DND-41 (cell line): ENCODE measurements around the gene PPP1R1B.

ENCODE experiments used
- ATAC-seq: fragments of 200-7000 bp; cut with Tn5 transposase; 3 replicates; pipeline ENCODE4 v1.9.1; 2021; ENCODE audit warnings: low read depth; ENCODE audit not compliant: insufficient read depth
- DNase-seq: peaks from one replicate; pipeline ENCODE4 v3.0.0-alpha.2; 2020
- H2AFZ ChIP-seq: 2 replicates; pipeline ENCODE4 v1.6.0; 2012; ENCODE audit warnings: low read depth, low read length
- H3K27ac ChIP-seq: 2 replicates; pipeline ENCODE4 v1.5.1; 2012; ENCODE audit warnings: low read length, inconsistent platforms
- H3K27me3 ChIP-seq: fragments of 200-600 bp; sonication (generic); 2 replicates; pipeline ENCODE4 v1.6.0; 2012; ENCODE audit warnings: low read length, mild to moderate bottlenecking, inconsistent platforms; ENCODE audit not compliant: insufficient read depth, poor library complexity
- H3K36me3 ChIP-seq: 2 replicates; pipeline ENCODE4 v1.5.1; 2012; ENCODE audit warnings: low read length, inconsistent platforms; ENCODE audit not compliant: insufficient read depth
- H3K4me1 ChIP-seq: 2 replicates; pipeline ENCODE4 v1.5.1; 2012; ENCODE audit warnings: mild to moderate bottlenecking, low read length; ENCODE audit not compliant: insufficient read depth
- H3K4me2 ChIP-seq: 2 replicates; pipeline ENCODE4 v1.6.0; 2012; ENCODE audit warnings: mild to moderate bottlenecking, moderate library complexity, low read length, inconsistent platforms; ENCODE audit not compliant: insufficient read depth
- H3K4me3 ChIP-seq, 2 experiments: fragments of 200-600 bp in 1 of 2; shearing (Covaris generic) in 1 of 2; 2 replicates each; pipeline ENCODE4 v1.5.1; 2012 to 2016; ENCODE audit warnings: inconsistent platforms in 2 of 2, low read length in 2 of 2, mild to moderate bottlenecking in 2 of 2, low read depth in 1 of 2, moderate library complexity in 1 of 2
- H3K79me2 ChIP-seq: 2 replicates; pipeline ENCODE4 v1.6.0; 2012; ENCODE audit warnings: low read length, inconsistent platforms; ENCODE audit not compliant: insufficient read depth
- H3K9ac ChIP-seq: 2 replicates; pipeline ENCODE4 v1.6.0; 2012; ENCODE audit warnings: low read depth, mild to moderate bottlenecking, inconsistent platforms, low read length, moderate library complexity
- H3K9me3 ChIP-seq: 2 replicates; pipeline ENCODE4 v1.5.1; 2012; ENCODE audit warnings: low read length, moderate library complexity, mild to moderate bottlenecking, inconsistent platforms; ENCODE audit not compliant: insufficient read depth, severe bottlenecking
- H4K20me1 ChIP-seq: 2 replicates; pipeline ENCODE4 v1.6.0; 2012; ENCODE audit warnings: low read length; ENCODE audit not compliant: insufficient read depth
- EZH2 ChIP-seq: IDR thresholded peaks from 3 replicates; pipeline ENCODE4 v1.6.1; 2012; ENCODE audit warnings: borderline replicate concordance, low read depth, mild to moderate bottlenecking, moderate library complexity, low read length, inconsistent platforms; ENCODE audit not compliant: severe bottlenecking
- TF ChIP-seq, protein P1 (sequence below): IDR thresholded peaks from 2 replicates; pipeline ENCODE4 v1.5.1; 2012; ENCODE audit warnings: borderline replicate concordance, low read length, moderate library complexity, mild to moderate bottlenecking; ENCODE audit not compliant: poor library complexity, severe bottlenecking; ENCODE audit errors: extremely low read depth

Gene PPP1R1B

DNA sequence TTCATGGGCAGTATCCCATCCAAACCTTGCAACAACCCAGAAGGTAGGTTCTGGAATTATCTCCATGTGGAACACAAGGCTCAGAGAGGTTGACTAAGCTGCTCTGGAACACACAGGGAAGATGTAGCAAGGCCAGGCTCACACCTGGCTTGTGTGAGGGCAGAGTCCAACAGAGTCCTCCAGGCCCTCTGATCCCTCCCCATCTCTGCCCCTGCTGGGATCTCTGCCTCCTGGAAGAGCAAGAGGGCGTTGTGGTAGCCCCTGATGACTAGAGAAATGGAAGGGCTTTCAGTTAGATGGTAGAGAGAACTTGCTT is 7.0 kb upstream of the PPP1R1B start:
- no peak for ATAC-seq
- Histone ChIP-seq H2AFZ (no peak overlapping the region), H3K36me3 (no peaks in the 10 kb centered on the region), H4K20me1 (peaks cover 13% of the 10 kb centered on the region; the same call in 1 of the 2 replicates), H3K27me3 (peaks cover 46% of the 10 kb centered on the region), H3K79me2 (no peaks in the 10 kb centered on the region), H3K9me3 (no peaks in the 10 kb centered on the region), H3K4me3 (no peak overlapping the region), H3K9ac (no peak overlapping the region), H3K4me1 (peaks cover 30% of the 10 kb centered on the region), H3K27ac (no peak overlapping the region), H3K4me2 (no peak overlapping the region)
- DNase-seq, result no peak
- TF ChIP-seq, protein P1, sequence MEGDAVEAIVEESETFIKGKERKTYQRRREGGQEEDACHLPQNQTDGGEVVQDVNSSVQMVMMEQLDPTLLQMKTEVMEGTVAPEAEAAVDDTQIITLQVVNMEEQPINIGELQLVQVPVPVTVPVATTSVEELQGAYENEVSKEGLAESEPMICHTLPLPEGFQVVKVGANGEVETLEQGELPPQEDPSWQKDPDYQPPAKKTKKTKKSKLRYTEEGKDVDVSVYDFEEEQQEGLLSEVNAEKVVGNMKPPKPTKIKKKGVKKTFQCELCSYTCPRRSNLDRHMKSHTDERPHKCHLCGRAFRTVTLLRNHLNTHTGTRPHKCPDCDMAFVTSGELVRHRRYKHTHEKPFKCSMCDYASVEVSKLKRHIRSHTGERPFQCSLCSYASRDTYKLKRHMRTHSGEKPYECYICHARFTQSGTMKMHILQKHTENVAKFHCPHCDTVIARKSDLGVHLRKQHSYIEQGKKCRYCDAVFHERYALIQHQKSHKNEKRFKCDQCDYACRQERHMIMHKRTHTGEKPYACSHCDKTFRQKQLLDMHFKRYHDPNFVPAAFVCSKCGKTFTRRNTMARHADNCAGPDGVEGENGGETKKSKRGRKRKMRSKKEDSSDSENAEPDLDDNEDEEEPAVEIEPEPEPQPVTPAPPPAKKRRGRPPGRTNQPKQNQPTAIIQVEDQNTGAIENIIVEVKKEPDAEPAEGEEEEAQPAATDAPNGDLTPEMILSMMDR, result no peak
- no peak for TF ChIP-seq EZH2

DNA sequence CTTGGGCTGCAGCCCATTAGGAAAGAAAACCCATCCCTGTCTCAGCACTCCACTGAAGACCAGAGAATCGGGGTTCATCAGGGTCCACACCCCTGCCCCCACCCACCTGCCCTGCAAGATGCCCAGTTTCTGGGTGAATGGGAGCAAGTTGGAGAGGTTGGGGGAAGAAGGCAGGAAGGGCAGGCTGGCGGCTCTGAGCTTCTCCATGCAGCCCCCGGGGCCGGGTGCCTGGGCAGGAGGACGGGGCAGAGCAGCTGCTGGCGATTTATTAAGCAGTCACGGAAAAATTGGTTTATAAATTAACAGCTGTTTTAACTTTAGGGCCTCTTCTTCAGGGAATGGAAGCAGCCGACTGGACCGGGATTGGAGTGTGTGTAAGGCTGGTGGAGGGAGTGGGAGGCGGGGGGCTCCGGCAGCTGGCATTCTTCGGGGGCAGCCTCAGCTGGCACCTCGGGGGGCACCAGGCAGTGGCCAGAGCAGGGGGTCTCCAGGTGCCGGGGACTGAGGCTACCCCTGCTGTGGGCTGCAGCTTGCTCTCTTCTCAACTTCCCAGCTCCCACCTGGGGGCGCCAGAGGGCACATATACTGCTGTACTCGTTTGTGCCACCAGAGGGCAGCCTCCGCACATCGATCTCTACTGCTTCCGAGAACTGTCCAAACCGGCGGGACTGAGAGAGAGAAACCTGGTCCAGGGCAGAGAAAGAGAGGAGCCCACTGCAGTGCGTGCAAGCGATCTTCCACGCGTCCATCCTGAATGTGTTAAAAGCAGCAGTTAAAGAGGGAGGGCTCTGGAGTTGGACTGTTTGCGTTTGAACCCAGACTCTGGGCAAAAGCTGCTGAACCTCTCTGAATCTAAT is 5.0 kb upstream of the PPP1R1B start:
- no peak overlapping the region for H3K27ac ChIP-seq
- H3K4me1 ChIP-seq, result peaks cover 30% of the 10 kb centered on the region
- ATAC-seq, result peak; percentile 66
- TF ChIP-seq EZH2, result no peak
- TF ChIP-seq, protein P1, result peak; percentile 100
- H3K4me2 ChIP-seq, result peak overlapping the region; percentile 62
- peak overlapping the region; percentile 59 for H2AFZ ChIP-seq
- no peaks in the 10 kb centered on the region for H3K79me2 ChIP-seq
- H3K27me3 ChIP-seq, result peaks cover 39% of the 10 kb centered on the region
- H3K9ac ChIP-seq, result peak overlapping the region; percentile 3; the same call in 1 of the 2 replicates
- H4K20me1 ChIP-seq, result peaks cover 9% of the 10 kb centered on the region; the same call in 1 of the 2 replicates
- DNase-seq, result peak; percentile 89
- H3K4me3 ChIP-seq, result peak overlapping the region in 1 of 2 experiments; percentile 23; a peak in 2 of 4 replicates
- no peaks in the 10 kb centered on the region for H3K9me3 ChIP-seq
- H3K36me3 ChIP-seq, result no peaks in the 10 kb centered on the region

GRCh38 chr17:39622380-39623006 is 4.3 kb upstream of the PPP1R1B start:
- Histone ChIP-seq H3K79me2 (no peaks in the 10 kb centered on the region), H2AFZ (peak overlapping the region; percentile 59), H3K27me3 (peaks cover 33% of the 10 kb centered on the region), H3K36me3 (no peaks in the 10 kb centered on the region), H4K20me1 (peaks cover 9% of the 10 kb centered on the region; the same call in 1 of the 2 replicates), H3K4me2 (peak overlapping the region; percentile 62), H3K4me1 (peaks cover 25% of the 10 kb centered on the region), H3K9me3 (no peaks in the 10 kb centered on the region), H3K9ac (peak overlapping the region; percentile 3; the same call in 1 of the 2 replicates), H3K27ac (no peak overlapping the region), H3K4me3 (peak overlapping the region in 1 of 2 experiments; percentile 23; a peak in 1 of 4 replicates)
- TF ChIP-seq EZH2, result no peak
- TF ChIP-seq, protein P1, result no peak
- ATAC-seq (no peak), DNase-seq (no peak)
